ENCODE measurements around the gene ABCC11.
A peak's percentile ranks its signal among the peaks of the same experiment; 100 is the strongest.

ABCC11 gene

GRCh38 chr16:48121276-48121675, 126.1 kb downstream of the ABCC11 start:
- TF ChIP-seq ZFX (IDR thresholded peaks at IDR 0.05; ENCODE audit: borderline replicate concordance) (no peak), CTCF (IDR thresholded peaks at IDR 0.05) (no peak)
- H3K27ac ChIP-seq = no peak overlapping the region

GRCh38 chr16:48118841-48119240, 128.5 kb downstream of the ABCC11 start:
- no peak overlapping the region for H3K27ac ChIP-seq
- TF ChIP-seq CTCF (IDR thresholded peaks at IDR 0.05) (no peak), ZFX (IDR thresholded peaks at IDR 0.05; ENCODE audit: borderline replicate concordance) (no peak)

GRCh38 chr16:48117217-48118105, 129.9 kb downstream of the ABCC11 start:
- H3K27ac ChIP-seq = no peak overlapping the region

More at GRCh38 chr16:48117217-48118105, 129.9 kb downstream of the ABCC11 start:
- TF ChIP-seq CTCF (IDR thresholded peaks at IDR 0.05) (peak; percentile 85), ZFX (IDR thresholded peaks at IDR 0.05; ENCODE audit: borderline replicate concordance) (no peak)

Data from 22Rv1 (cell line).